Measurements from ENCODE around the gene CLCNKB.
"Not testable (repeated sequence)": the region's sequence is repeated elsewhere in the genome, so short reads cannot be mapped to it uniquely, and the experiment has no call there.

The CLCNKB gene

GRCh38 chr1:16043521-16043920, at the start of gene CLCNKB:
CLCNKB (plus strand) TSS chr1:16043782; CDS start chr1:16044493, 711 bp downstream.
- DNase-seq (ENCODE audit: low spot score): no peak

- no peak for DNase-seq (ENCODE audit: low spot score)
Measured at GRCh38 chr1:15994081-15994480, 49.5 kb upstream of the CLCNKB start.

- DNase-seq (ENCODE audit: low spot score): peak; percentile 69
Measured at GRCh38 chr1:15994590-15995351, 48.8 kb upstream of the CLCNKB start.

GRCh38 chr1:15997076-15997585, 46.5 kb upstream of the CLCNKB start:
- DNase-seq (ENCODE audit: low spot score): no peak

DNA sequence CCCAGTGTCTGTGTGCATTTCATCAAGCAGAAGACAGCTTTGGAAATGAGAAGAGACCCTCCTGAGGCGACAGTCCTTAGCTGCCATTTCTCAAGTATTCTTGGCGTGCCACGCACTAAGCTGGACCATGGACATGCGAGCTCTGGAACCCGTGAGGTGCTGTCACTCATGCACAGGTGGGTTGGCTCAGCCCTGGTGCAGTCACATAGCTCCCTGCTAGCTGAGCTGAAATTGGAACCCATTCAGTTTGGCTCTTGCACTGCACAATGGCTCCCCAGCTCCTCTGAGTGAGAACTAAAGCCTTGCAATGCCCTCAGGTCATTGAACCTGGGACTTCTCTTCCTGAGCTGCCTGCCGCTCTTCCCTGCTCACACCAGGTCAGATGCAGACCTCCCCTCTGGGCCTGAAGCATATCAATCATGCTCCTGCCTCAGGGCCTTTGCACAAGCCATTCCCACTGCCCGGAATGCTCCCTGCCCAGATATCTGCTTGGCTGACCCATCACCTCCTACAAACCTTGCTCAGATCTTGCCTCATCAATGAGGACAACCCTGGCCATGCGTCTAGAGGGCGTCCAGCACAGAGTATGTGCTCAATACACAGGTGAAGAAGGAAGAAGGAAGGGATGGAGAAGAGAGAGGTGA, 45.8 kb upstream of the CLCNKB start:
- no peak for DNase-seq (ENCODE audit: low spot score)

DNA sequence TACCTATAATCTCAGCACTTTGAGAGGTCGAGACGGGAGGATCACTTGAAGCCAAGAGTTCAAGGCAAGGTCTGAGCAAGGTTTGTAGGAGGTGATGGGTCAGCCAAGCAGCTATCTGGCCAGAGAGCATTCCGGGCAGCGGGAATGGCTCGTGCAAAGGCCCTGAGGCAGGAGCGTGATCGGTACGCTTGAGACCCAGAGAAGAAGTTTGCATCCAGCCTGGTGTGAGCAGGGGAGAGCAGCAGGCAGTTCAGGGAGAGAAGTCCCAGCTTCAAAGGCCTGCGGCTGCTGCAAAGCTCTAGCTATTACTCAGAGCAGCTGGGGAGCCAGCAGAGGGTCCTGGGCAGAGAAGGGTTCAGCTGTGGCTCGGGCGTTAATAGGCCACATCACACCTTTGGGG, 44.7 kb upstream of the CLCNKB start:
- no peak for DNase-seq (ENCODE audit: low spot score)

DNA sequence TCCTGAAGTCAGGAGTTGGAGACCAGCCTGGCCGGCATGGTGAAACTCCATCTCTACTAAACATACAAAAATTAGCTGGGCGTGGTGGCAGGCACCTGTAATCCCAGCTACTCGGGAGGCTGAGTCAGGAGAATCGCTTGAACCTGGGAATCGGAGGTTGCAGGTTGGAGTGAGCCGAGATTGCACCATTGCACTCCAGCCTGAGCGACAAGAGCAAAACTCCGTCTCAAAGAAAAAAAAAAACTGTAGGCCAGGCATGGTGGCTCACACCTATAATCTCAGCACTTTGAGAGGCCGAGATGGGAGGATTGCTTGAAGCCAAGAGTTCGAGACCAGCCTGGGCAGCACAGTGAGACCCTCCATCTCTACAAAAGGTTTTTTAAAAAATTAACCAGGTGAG, 42.3 kb upstream of the CLCNKB start:
- not testable (repeated sequence) for DNase-seq (ENCODE audit: low spot score)

DNA sequence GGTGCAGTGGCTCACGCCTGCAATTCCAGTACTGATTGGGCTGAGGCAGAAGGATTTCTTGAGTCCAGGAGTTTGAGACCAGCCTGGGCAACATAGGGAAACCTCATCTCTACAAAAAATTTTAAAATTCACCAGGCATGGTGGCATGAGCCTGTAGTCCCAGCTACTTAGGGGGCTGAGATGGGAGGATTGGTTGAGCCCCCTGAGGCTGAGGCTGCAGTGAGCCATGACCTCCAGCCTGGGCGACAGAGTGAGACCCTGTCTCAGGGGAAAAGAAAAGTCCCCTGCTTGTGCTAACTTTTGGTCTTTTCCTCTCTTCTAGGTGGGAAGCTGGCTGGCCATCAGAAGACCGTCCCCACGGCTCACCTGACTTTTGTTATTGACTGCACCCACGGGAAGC, 38.0 kb upstream of the CLCNKB start:
- DNase-seq (ENCODE audit: low spot score): no peak

DNA sequence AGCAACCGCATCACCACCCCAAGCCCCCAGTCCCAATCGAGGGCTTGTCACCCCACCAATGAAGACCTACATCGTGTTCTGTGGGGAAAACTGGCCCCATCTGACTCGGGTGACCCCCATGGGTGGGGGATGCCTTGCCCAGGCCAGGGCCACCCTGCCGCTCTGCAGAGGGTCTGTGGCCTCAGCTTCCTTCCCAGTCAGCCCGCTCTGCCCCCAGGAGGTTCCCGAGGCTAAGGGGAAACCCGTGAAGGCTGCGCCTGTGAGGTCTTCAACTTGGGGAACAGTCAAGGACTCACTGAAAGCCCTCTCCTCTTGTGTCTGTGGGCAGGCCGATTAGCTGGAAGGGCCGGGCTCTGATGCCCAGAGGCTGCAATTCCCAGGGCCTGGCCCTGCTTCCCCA, 37.6 kb upstream of the CLCNKB start:
- DNase-seq (ENCODE audit: low spot score): no peak

DNA sequence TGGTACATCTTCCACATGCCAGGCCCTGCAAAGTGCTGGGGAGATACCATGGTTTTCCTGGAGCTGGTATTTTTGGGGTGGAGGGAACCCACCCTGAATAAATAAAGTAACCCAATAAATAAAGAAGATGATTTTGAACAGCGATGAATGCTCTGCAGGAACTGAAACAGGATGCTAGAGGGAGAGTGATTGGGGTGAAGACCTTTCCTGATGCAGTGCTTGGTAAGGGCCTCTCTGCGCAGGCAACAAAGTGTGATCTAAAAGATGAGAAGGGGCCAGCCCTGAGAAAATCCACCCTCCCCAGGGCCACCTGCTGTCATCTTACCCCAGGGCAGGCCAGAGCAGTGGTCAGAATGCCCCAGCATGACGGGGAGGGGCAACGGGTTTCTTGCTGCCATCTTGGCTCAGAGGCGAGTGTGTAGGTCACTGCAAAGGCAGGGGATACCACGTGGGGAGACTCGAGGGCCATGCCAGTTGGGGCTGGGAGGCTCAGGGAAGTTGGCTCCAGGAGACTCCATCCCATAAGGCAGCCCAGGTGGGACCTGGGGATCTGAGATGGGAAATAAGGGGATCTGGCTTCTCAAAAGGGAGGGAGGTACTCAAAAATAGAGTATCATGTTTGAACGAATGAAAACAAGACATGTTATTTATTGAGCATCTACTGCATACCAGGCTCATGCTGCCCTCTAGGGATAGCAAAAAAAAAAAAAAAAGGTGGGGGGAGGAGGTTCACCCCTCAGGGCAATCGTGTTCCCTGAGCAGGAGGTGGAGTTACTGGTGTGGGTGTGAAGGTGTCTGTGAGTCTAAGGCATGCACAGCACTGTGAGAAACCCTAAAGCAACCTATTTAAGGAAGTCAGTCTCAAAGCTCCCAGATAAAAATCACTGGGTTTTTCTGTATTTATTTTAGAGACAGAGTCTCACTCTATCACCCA, 36.8 kb upstream of the CLCNKB start:
- no peak for DNase-seq (ENCODE audit: low spot score)

- DNase-seq (ENCODE audit: low spot score): no peak
Measured at GRCh38 chr1:16007671-16008341, 35.8 kb upstream of the CLCNKB start.

DNA sequence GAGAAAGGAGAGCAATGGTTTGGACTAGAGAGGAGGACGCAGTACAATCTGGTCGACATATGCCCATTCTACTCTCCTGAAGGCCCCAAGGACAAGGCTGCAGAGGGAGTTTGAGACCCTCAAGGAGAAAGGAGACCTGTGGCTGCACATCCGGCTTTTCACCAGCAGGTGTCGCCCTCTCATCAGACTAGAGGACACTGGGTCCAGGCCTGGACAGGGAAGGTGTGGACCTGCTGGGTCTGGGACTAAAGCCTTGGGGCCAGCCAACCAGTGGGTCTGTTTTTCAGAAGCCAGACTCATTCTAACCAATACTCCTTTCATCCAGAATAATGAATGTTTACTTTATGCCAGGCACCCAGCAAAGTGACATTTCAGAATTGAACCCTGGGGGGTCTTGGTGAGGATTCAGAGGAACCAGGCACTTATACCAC, 34.5 kb upstream of the CLCNKB start:
- peak; percentile 72 for DNase-seq (ENCODE audit: low spot score)

DNA sequence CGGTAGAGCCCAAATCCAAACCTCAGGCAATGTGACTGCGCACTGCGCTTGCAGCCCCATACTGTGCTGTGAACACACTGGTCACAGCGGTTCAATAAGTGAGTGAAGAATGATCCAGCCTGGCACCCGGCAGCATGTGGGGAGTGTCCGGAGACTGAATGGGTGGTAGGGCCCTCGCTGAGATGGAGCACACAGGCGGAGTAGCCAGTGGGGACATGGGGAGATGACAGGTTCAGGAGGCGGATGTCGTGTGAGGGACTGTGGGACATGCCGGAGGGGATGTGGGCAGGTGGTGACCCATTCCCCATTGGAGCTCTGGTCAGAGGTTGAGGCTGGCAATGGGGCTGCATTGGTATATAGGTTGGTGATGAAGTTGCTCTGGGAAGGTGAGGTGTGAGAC, 33.9 kb upstream of the CLCNKB start:
- no peak for DNase-seq (ENCODE audit: low spot score)

DNA sequence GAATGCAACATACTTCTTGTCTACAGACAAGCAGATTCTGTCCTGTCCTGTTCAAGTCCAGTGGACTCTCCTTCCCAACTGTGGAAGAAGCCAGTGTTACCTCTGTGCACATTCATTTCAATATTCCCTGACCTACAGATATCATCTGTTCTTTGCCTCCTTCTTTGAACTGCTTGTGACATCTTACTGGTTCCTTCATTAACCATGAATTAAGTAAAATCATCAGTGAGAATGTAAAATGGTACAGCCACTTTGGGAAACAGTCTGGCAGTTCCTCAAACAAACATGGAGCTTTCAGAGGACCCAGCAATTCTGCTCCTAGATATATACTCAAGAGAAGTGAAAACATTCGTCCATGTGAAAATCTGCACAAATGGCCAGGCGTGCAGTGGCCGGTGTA, 32.7 kb upstream of the CLCNKB start:
- no peak for DNase-seq (ENCODE audit: low spot score)

DNA sequence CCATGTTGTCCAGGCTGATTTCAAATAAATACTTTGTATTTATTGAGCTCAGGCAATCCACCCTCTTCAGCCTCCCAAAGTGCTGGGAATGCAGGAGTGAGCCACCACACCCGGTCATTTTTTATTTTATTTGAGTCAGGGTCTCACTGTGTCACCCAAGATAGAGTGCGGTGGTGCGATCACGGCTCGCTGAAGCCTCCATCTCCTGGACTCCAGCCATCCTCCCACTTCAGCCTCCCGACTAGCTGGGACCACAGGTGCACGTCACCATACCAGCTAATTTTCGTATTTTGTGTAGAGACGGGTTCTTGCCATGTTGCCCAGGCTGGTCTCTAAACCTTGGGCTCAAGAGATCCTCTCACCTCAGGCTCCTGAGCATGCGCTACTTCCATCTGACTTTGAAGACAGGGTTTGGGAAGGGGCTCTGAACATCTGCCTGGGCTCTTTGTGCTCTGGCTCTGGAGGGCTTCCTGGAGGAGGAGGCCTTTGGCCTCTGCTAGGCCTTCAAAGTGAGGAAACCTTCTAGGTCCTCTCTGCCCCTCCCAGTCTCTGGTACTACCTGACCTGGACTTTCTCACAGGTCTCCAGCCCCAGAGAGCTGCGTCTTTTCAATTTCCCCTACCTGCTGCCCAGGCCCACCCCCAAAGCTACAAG, 31.5 kb upstream of the CLCNKB start:
- no peak for DNase-seq (ENCODE audit: low spot score)

GRCh38 chr1:16012590-16013219, 30.9 kb upstream of the CLCNKB start:
- peak; percentile 92 for DNase-seq (ENCODE audit: low spot score)

DNA sequence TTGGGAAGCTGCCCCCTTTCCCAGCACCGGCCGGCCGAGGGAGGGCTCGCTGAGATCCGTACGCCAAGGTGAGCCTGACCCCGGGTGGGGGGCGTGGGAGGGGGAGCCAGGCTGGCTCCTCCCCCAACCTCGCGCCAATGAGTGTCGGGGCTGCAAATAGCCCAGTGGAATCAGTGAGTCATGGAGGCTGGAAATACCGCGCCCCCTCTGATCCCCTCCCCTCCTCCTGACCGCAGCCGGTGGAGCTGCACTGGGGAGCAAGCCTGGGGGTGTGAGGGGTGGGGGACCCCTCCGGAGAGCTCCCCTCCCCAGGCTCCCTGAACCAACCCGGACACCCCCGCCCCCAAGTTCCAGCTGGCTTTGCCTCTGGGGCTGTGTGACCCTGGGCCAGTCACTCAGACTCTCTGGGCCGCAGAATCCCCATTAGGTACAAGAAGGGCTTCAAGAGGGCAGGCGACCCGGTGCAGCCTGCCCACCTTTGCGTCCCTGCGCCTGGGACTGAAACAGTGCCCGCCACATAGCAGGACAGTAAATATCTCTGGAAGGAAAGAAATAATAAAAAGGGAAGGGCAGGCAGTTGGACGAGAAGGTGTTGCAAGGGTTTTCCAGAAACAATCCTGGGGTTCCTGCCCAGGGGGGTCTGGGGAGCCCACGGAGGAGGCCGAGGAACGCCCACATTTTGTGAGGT, 30.2 kb upstream of the CLCNKB start:
- DNase-seq (ENCODE audit: low spot score): peak; percentile 82

DNA sequence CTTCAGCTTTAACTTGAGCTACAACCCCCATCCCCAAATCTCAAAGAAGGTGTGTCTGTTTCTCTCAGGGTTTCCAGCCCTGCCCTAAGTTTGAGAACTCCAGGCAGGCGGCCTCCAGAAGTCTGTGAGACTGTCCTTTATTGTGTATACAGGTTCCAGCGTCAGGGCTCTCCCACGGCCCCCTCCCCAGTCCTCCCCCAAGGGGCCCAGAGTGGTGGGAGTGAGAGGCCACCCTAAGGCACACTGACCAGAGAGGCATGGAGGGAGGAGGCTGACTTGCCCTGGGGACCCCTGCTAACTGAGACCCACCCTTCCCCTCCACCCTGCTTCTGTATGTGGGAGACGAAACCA, 29.7 kb upstream of the CLCNKB start:
- no peak for DNase-seq (ENCODE audit: low spot score)

DNA sequence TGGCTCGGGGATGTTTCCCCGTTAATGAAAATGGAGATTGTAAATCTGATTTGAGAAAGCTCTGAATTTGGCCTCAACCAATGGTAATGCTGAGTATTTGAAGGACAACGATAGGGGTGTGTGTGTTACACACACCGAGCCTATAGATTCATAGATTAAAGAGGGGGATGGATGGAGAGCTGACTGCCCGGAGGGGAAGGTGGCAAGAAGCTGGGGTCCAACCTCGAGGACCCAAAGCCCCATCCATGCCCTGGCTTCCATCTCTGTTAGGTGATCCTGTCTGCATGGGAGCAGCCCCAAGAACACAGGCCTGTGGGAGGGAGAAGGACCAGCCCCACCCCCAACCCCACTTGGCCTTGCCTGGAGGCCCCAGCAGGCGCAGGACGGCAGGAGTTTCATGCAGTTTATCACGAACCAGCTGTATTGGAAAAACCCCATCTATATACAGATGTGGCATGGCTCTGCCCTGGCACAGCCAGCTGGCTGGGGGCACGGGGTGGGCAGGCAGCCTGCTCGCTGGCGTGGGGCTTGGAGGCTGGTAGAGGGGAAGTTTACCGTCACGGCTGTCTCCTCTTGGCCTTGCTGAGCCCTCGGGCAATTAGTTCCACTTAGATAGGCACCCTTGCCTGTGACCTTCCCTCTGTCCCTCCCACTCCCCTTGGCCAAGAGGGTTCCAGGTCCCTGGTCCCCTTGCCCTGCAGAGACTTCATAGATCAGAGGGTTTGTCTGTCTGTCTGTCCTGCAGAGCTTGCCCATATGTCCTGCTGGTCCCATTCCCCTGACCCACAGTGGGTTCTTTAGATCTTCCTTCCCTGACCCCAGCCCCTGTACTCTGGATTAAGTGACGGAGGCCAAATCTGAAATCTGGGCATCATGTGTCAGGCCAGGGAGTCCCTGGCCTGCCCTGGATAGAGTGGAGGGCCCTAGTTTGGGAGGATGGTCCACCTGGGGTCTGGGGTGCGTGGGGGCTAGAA, 28.8 kb upstream of the CLCNKB start:
- DNase-seq (ENCODE audit: low spot score): no peak
